Spleen (tissue), 11 donors: ENCODE results near the gene EYS. TPM values are rescaled to one million over a fixed set of nuclear protein-coding genes. Genes with fewer than 3 reads are reported as not detected.

Source experiments
- DNase-seq: peaks from one replicate; pipeline ENCODE4 v3.0.0-alpha.2; 2020
- H3K27ac ChIP-seq, 8 donors: fragments of 200-600 bp; sonication (generic) in 7 of 8; 1 replicate in 4 of 8; 2 replicates in 4 of 8; pipeline versions ENCODE4 v1.5.0 to v1.8.0; 2016 to 2021; ENCODE audit warnings: inconsistent platforms in 4 of 8, mild to moderate bottlenecking in 4 of 8, moderate library complexity in 1 of 8
- H3K27me3 ChIP-seq, 7 donors: fragments of 200-600 bp; sonication (generic) in 6 of 7; replicated peaks in 1 of 7; 1 replicate in 4 of 7; 2 replicates in 3 of 7; pipeline versions ENCODE4 v1.5.0 to v1.8.0; 2016 to 2021; ENCODE audit warnings: inconsistent platforms in 3 of 7, mild to moderate bottlenecking in 1 of 7
- H3K36me3 ChIP-seq, 6 donors: fragments of 200-600 bp; sonication (generic) in 5 of 6; 1 replicate in 4 of 6; 2 replicates in 2 of 6; pipeline versions ENCODE4 v1.5.0 to v1.8.0; 2016 to 2021; ENCODE audit warnings: inconsistent platforms in 2 of 6
- H3K4me1 ChIP-seq, 6 donors: fragments of 200-600 bp; sonication (generic) in 5 of 6; 1 replicate in 3 of 6; 2 replicates in 3 of 6; pipeline versions ENCODE4 v1.5.0 to v1.8.0; 2016 to 2021; ENCODE audit warnings: inconsistent platforms in 3 of 6
- H3K4me3 ChIP-seq, 8 donors: fragments of 200-600 bp; sonication (generic) in 7 of 8; 1 replicate in 4 of 8; 2 replicates in 4 of 8; pipeline versions ENCODE4 v1.5.0 to v1.8.0; 2016 to 2021; ENCODE audit warnings: inconsistent platforms in 4 of 8, mild to moderate bottlenecking in 4 of 8, moderate library complexity in 2 of 8
- H3K9me3 ChIP-seq, 8 donors: fragments of 200-600 bp; sonication (generic) in 7 of 8; 1 replicate in 4 of 8; 2 replicates in 4 of 8; pipeline versions ENCODE4 v1.5.0 to v1.8.0; 2016 to 2021; ENCODE audit warnings: inconsistent platforms in 4 of 8
- POLR2A ChIP-seq, 3 donors: fragments of 450-650 bp; IDR thresholded peaks; one replicate each; pipeline ENCODE4 v1.5.1; 2017; ENCODE audit warnings: antibody characterized with exemption in 3 of 3, mild to moderate bottlenecking in 1 of 3
- POLR2AphosphoS5 ChIP-seq, 3 donors: sonication (generic); formaldehyde crosslinking; IDR thresholded peaks; one replicate each; pipeline ENCODE4 v1.5.1; 2017; ENCODE audit warnings: antibody characterized with exemption in 3 of 3
- WGBS, 5 donors: extraction: QIAGEN DNeasy Blood & Tissue Kit in 3 of 5; methylation state at CpG; one replicate each; pipeline versions ENCODE4 v1.1.5 to v1.1.7; 2013 to 2018; 5-methylcytosine and 5-hydroxymethylcytosine counted together
- intact Hi-C: fragments of 100-400 bp; cut with DNase I; formaldehyde crosslinking; loops from one replicate; pipeline ENCODE4 v1.15.0; 2023; ENCODE audit warnings: low total_unique reads
- polyA plus RNA-seq, 3 donors: library from polyadenylated mRNA; stranded (reverse); fragments of 200-250 nt; gene quantifications; one replicate each; pipeline ENCODE4 v1.2.1, GENCODE V29; 2013
- total RNA-seq, 7 donors: library from RNA; depleted of rRNA in 3 of 7; stranded (reverse); fragments of >200 nt in 3 of 7; fragmentation: NEBNext Ultra II Directional in 4 of 7; extraction: Animal tissue kit (Norgen Biotek cat#: 25700) in 4 of 7; gene quantifications; one replicate each; pipeline versions ENCODE4 v1.1.0 to v1.2.1, GENCODE V29; 2016 to 2021
- TF ChIP-seq, protein P1 (sequence below), 11 experiments: fragments of 200-600 bp in 7 of 11; fragments of 450-650 bp in 4 of 11; sonication (generic) in 4 of 11; IDR thresholded peaks in 8 of 11; conservative IDR thresholded peaks in 3 of 11; 1 replicate in 7 of 11; 2 replicates in 4 of 11; pipeline versions ENCODE4 v1.4.0 to v1.8.0; 2016 to 2021; ENCODE audit warnings: antibody characterized with exemption in 11 of 11, inconsistent platforms in 4 of 11, mild to moderate bottlenecking in 1 of 11
- donor health status: healthy with polysubstance abuse.
- donor health status: DM: no; HTN: no; CAD: no; lungs with moderate emphysema.
- donor health status: DM: no; HTN: no; CAD: no.
- donor health status: Bipolar disorder and iron deficiency.
- donor health status: healthy.
- donor health status: DM: no; HTN: no; CAD: no.
- donor health status: DM: yes; HTN: yes; CAD: no.

The EYS gene
- total and polyA plus RNA-seq, 10 donors: under 0.01 to 0.72 (median 0.28) TPM; not detected in 5

DNA sequence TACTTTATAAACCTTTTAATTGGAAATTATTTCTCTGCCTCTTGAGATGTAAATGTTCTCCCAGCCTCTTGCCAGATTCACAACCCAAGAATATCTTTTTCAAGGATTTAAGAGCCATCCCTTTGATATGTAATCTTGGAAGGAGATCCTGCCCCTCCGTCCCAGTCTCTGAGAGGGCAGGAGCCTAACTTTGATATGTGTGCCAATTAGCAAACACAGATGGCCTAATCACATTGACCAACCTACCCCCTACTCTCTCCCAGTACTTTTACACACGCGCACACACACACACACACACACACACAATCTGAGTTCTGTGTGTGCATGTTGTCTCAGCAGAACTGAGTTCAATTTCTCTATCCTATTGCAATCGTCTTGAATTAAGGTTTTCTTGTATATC lies 1447.7 kb downstream of the EYS start:
- WGBS, 5 donors: 75 to 87% (median 78%) methylated on average over 4 of the region's 4 CpGs
- H3K27me3 ChIP-seq: no peaks in the 10 kb centered on the region
- no peak for DNase-seq

DNA sequence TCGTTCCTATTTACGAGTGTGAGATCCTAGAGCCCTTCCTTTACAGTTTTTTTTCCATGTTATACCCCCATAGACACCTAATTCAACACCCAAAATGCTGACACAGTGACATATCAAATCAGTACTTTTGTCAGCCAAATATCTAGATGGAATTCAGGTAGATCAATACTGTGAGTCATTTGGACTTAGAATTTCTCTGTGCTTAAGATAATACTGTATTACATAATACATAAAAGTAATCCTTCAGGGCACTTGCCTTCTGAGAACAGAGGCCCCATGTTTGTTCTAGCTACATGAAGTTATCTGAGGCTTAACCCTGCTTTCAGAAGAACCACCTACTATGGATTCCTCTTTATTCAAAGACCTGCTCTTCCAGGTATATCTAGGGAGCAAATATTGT lies 1448.3 kb downstream of the EYS start:
- Histone ChIP-seq H3K4me3 (no peak overlapping the region), H3K27me3 (no peaks in the 10 kb centered on the region), H3K9me3 (no peaks in the 10 kb centered on the region), H3K27ac (no peak overlapping the region), H3K36me3 (no peaks in the 10 kb centered on the region), H3K4me1 (no peaks in the 10 kb centered on the region)
- intact Hi-C loops: no loop called here
- no peak for DNase-seq
- 40 to 93% (median 45%) methylated on average over 2 of the region's 2 CpGs for whole genome bisulfite sequencing, 5 donors
- TF ChIP-seq POLR2A (IDR thresholded peaks at IDR 0.05): no peak
- TF ChIP-seq, protein P1, sequence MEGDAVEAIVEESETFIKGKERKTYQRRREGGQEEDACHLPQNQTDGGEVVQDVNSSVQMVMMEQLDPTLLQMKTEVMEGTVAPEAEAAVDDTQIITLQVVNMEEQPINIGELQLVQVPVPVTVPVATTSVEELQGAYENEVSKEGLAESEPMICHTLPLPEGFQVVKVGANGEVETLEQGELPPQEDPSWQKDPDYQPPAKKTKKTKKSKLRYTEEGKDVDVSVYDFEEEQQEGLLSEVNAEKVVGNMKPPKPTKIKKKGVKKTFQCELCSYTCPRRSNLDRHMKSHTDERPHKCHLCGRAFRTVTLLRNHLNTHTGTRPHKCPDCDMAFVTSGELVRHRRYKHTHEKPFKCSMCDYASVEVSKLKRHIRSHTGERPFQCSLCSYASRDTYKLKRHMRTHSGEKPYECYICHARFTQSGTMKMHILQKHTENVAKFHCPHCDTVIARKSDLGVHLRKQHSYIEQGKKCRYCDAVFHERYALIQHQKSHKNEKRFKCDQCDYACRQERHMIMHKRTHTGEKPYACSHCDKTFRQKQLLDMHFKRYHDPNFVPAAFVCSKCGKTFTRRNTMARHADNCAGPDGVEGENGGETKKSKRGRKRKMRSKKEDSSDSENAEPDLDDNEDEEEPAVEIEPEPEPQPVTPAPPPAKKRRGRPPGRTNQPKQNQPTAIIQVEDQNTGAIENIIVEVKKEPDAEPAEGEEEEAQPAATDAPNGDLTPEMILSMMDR (IDR thresholded peaks at IDR 0.05 in 8 of 11, conservative IDR thresholded peaks at IDR 0.05 in 3 of 11): no peak
- TF ChIP-seq POLR2AphosphoS5 (IDR thresholded peaks at IDR 0.05): no peak

More for the DNA sequence above, 1447.7 kb downstream of the EYS start:
- no peak overlapping the region for H3K4me3 ChIP-seq
- no peaks in the 10 kb centered on the region for H3K9me3 ChIP-seq
- TF ChIP-seq POLR2A (IDR thresholded peaks at IDR 0.05) (no peak), POLR2AphosphoS5 (IDR thresholded peaks at IDR 0.05) (no peak)
- TF ChIP-seq, protein P1 (IDR thresholded peaks at IDR 0.05 in 8 of 11, conservative IDR thresholded peaks at IDR 0.05 in 3 of 11): no peak
- H3K4me1 ChIP-seq: no peaks in the 10 kb centered on the region
- intact Hi-C loops: no loop called here
- H3K27ac ChIP-seq: no peak overlapping the region
- no peaks in the 10 kb centered on the region for H3K36me3 ChIP-seq

DNA sequence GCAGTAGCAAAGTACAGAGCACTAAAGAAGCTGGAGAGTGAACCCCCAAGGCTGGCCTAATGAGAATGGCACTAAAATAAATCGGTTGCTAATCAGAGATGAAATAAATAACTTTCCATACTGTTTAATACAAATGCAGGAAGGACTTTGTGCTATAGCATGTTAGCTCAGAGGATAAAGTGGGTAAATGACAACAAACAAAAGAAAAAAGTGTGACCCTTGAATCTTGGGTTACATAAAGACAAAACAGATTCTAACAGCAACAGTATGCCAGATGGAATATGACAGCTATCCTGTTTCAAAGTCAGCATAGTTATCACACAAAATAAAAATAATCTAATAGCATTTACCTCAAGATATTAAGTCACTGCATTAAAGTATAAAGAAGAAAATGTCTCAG lies 1448.7 kb downstream of the EYS start:
- H3K27ac ChIP-seq: no peak overlapping the region
- H3K27me3 ChIP-seq: no peaks in the 10 kb centered on the region
- DNase-seq: no peak
- H3K36me3 ChIP-seq: no peaks in the 10 kb centered on the region
- WGBS, 5 donors: 85 to 94% (median 91%) methylated on average over 1 of the region's 1 CpG
- TF ChIP-seq, protein P1 (IDR thresholded peaks at IDR 0.05 in 8 of 11, conservative IDR thresholded peaks at IDR 0.05 in 3 of 11): no peak
- TF ChIP-seq POLR2A (IDR thresholded peaks at IDR 0.05): no peak
- TF ChIP-seq POLR2AphosphoS5 (IDR thresholded peaks at IDR 0.05): no peak
- H3K4me1 ChIP-seq: no peaks in the 10 kb centered on the region
- no peak overlapping the region for H3K4me3 ChIP-seq
- intact Hi-C loops: no loop called here
- H3K9me3 ChIP-seq: no peaks in the 10 kb centered on the region

DNA sequence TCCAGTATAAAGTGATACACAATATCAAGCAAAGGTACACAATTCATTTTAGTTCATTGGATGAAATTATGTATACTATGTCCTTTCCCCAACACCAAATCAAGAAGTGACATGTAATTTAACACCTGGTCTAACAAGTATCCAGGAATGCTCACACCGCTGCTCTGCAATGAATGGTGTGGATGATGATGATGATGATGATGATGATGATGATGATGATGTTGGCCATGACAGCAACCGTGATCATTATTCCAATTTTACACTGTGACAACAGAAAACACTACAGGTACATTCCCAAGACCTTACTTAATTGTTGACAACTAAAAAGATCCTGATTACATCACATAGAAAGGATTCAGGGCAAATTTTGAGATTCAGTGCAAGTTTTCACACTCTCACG lies 1449.4 kb downstream of the EYS start:
- intact Hi-C loops: no loop called here
- WGBS, 5 donors: 29 to 90% (median 34%) methylated on average over 3 of the region's 3 CpGs
- no peak overlapping the region for H3K4me3 ChIP-seq
- DNase-seq: no peak
- no peaks in the 10 kb centered on the region for H3K27me3 ChIP-seq
- H3K36me3 ChIP-seq: no peaks in the 10 kb centered on the region
- H3K9me3 ChIP-seq: no peaks in the 10 kb centered on the region
- H3K27ac ChIP-seq: no peak overlapping the region
- H3K4me1 ChIP-seq: no peaks in the 10 kb centered on the region
- TF ChIP-seq POLR2AphosphoS5 (IDR thresholded peaks at IDR 0.05) (no peak), POLR2A (IDR thresholded peaks at IDR 0.05) (no peak)
- TF ChIP-seq, protein P1 (IDR thresholded peaks at IDR 0.05 in 8 of 11, conservative IDR thresholded peaks at IDR 0.05 in 3 of 11): no peak
